Osteocyte (in vitro differentiated cells): ENCODE measurements around the gene ANKRD60. TPM values are rescaled to one million over a fixed set of nuclear protein-coding genes. Genes with fewer than 3 reads are reported as not detected.

Experiments used
- DNase-seq: peaks from one replicate; pipeline ENCODE4 v3.0.0; 2021; ENCODE audit warnings: mixed read lengths; ENCODE audit not compliant: unreplicated experiment; ENCODE audit errors: extremely low spot score
- H3K27ac Mint-ChIP-seq: one replicate; pipeline ENCODE4 v1.8.0; 2021; ENCODE audit warnings: mild to moderate bottlenecking, mixed read lengths; ENCODE audit not compliant: unreplicated experiment
- H3K27me3 Mint-ChIP-seq: one replicate; pipeline ENCODE4 v1.8.0; 2021; ENCODE audit warnings: mixed read lengths; ENCODE audit not compliant: unreplicated experiment
- H3K36me3 Mint-ChIP-seq: one replicate; pipeline ENCODE4 v1.8.0; 2021; ENCODE audit warnings: mixed read lengths; ENCODE audit not compliant: unreplicated experiment
- H3K4me1 Mint-ChIP-seq: one replicate; pipeline ENCODE4 v1.8.0; 2021; ENCODE audit warnings: mixed read lengths; ENCODE audit not compliant: unreplicated experiment
- H3K4me3 Mint-ChIP-seq: one replicate; pipeline ENCODE4 v1.8.0; 2021; ENCODE audit warnings: mild to moderate bottlenecking, moderate library complexity, mixed read lengths; ENCODE audit not compliant: unreplicated experiment
- H3K9me3 Mint-ChIP-seq: one replicate; pipeline ENCODE4 v1.8.0; 2021; ENCODE audit warnings: mixed read lengths; ENCODE audit not compliant: unreplicated experiment
- total RNA-seq: library from RNA; stranded (reverse); gene quantifications from 2 replicates; pipeline ENCODE4 v1.2.1, GENCODE V29; 2021
- TF ChIP-seq, protein P1 (sequence below): fragments of 200-600 bp; sonication (generic); IDR thresholded peaks from 2 replicates; pipeline ENCODE4 v1.5.0; 2021; ENCODE audit warnings: antibody characterized with exemption, mild to moderate bottlenecking, moderate library complexity

The ANKRD60 gene
- total RNA-seq, 1 donor from 2014 or later = not detected

- H3K36me3 Mint-ChIP-seq = no peaks in the 10 kb centered on the region
- H3K4me1 Mint-ChIP-seq = peaks cover 23% of the 10 kb centered on the region
- H3K9me3 Mint-ChIP-seq = no peaks in the 10 kb centered on the region
- peaks cover 4% of the 10 kb centered on the region for H3K27me3 Mint-ChIP-seq
- TF ChIP-seq, protein P1, sequence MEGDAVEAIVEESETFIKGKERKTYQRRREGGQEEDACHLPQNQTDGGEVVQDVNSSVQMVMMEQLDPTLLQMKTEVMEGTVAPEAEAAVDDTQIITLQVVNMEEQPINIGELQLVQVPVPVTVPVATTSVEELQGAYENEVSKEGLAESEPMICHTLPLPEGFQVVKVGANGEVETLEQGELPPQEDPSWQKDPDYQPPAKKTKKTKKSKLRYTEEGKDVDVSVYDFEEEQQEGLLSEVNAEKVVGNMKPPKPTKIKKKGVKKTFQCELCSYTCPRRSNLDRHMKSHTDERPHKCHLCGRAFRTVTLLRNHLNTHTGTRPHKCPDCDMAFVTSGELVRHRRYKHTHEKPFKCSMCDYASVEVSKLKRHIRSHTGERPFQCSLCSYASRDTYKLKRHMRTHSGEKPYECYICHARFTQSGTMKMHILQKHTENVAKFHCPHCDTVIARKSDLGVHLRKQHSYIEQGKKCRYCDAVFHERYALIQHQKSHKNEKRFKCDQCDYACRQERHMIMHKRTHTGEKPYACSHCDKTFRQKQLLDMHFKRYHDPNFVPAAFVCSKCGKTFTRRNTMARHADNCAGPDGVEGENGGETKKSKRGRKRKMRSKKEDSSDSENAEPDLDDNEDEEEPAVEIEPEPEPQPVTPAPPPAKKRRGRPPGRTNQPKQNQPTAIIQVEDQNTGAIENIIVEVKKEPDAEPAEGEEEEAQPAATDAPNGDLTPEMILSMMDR = no peak
- no peak for DNase-seq
- H3K27ac Mint-ChIP-seq = no peak overlapping the region
- no peak overlapping the region for H3K4me3 Mint-ChIP-seq
These were observed 53.0 kb downstream of the ANKRD60 start for GRCh38 chr20:58175425-58175824.

DNA sequence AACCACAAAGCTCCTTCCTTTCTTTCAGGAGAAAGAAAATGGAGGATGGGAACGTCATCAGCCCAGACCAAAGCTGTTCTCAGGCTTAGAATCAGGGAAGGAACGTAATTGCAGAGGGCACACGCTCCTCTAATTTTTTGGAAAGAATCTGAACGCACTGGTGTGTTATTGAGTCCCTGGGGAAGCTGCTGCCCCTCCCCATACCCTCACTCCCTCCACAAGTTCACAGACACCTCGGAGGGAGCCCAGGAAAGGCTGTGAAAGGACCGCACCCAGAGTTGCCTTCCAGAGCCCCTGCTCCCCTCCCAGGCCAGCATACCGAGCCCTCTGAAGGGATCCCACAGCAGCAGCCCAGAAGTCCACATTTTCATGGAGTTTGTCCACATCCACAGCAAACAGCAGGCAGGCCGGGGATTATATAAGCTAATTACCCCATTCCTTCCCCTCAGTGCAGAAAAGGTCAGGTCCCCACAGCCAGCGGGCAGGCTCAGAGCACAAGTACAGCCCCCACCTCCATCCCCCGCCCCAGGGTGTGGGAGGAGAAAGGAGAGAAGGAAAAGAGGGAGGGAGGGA, 53.7 kb downstream of the ANKRD60 start:
- Mint-ChIP-seq H3K4me1 (peaks cover 23% of the 10 kb centered on the region), H3K27me3 (peaks cover 4% of the 10 kb centered on the region), H3K27ac (no peak overlapping the region), H3K36me3 (no peaks in the 10 kb centered on the region), H3K9me3 (no peaks in the 10 kb centered on the region), H3K4me3 (no peak overlapping the region)
- TF ChIP-seq, protein P1 = no peak
- no peak for DNase-seq

GRCh38 chr20:58173930-58174707, 54.3 kb downstream of the ANKRD60 start:
- Mint-ChIP-seq H3K27me3 (peaks cover 4% of the 10 kb centered on the region), H3K4me3 (no peak overlapping the region), H3K9me3 (no peaks in the 10 kb centered on the region), H3K27ac (no peak overlapping the region), H3K36me3 (no peaks in the 10 kb centered on the region), H3K4me1 (peaks cover 20% of the 10 kb centered on the region)
- no peak for DNase-seq
- TF ChIP-seq, protein P1 = no peak

- H3K36me3 Mint-ChIP-seq = no peaks in the 10 kb centered on the region
- no peaks in the 10 kb centered on the region for H3K27me3 Mint-ChIP-seq
- no peaks in the 10 kb centered on the region for H3K9me3 Mint-ChIP-seq
- no peak overlapping the region for H3K27ac Mint-ChIP-seq
- H3K4me3 Mint-ChIP-seq = no peak overlapping the region
- DNase-seq = no peak
- TF ChIP-seq, protein P1 = no peak
- peaks cover 18% of the 10 kb centered on the region for H3K4me1 Mint-ChIP-seq
These were observed 55.4 kb downstream of the ANKRD60 start for GRCh38 chr20:58173091-58173490.

GRCh38 chr20:58171796-58172425, 56.5 kb downstream of the ANKRD60 start:
- Mint-ChIP-seq H3K4me3 (no peak overlapping the region), H3K36me3 (no peaks in the 10 kb centered on the region), H3K4me1 (peaks cover 18% of the 10 kb centered on the region), H3K9me3 (no peaks in the 10 kb centered on the region), H3K27me3 (no peaks in the 10 kb centered on the region), H3K27ac (no peak overlapping the region)
- TF ChIP-seq, protein P1 = no peak
- no peak for DNase-seq
